ENCODE data around the gene FST.

DNA sequence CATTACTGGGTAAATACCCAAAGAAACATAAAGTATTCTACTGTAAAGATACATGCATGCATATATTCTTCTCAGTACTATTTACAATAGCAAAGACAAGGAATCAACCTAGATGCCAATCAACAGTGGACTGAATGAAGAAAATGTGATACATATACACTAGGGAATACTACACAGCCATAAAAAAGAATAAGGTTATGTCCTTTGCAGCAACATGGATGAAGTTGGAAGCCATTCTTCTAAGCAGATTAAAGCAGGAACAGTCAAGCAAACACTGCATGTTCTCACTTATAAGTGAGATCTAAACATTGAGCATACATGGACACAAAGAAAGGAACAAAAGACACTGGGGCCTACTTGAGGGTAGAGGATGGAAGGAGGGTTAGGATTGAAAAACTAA, 40.4 kb downstream of the FST start:
- TF ChIP-seq, protein P1, sequence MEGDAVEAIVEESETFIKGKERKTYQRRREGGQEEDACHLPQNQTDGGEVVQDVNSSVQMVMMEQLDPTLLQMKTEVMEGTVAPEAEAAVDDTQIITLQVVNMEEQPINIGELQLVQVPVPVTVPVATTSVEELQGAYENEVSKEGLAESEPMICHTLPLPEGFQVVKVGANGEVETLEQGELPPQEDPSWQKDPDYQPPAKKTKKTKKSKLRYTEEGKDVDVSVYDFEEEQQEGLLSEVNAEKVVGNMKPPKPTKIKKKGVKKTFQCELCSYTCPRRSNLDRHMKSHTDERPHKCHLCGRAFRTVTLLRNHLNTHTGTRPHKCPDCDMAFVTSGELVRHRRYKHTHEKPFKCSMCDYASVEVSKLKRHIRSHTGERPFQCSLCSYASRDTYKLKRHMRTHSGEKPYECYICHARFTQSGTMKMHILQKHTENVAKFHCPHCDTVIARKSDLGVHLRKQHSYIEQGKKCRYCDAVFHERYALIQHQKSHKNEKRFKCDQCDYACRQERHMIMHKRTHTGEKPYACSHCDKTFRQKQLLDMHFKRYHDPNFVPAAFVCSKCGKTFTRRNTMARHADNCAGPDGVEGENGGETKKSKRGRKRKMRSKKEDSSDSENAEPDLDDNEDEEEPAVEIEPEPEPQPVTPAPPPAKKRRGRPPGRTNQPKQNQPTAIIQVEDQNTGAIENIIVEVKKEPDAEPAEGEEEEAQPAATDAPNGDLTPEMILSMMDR (conservative IDR thresholded peaks at IDR 0.05), result no peak
- no peak for TF ChIP-seq ZFX (IDR thresholded peaks at IDR 0.05)
